A549 (cell line): ENCODE results near the gene TOMM20. TPM values are rescaled to one million over a fixed set of nuclear protein-coding genes. Genes with fewer than 3 reads are reported as not detected.

ENCODE experiments used
- ATAC-seq, 2 experiments: fragments of 200-7000 bp in 1 of 2; fragments of >200 bp in 1 of 2; cut with Nextera tagmentation in 1 of 2; cut with Tn5 transposase in 1 of 2; 3 replicates each; pipeline versions ENCODE4 v1.8.0 to v1.9.1; 2018 to 2020; ENCODE audit warnings: mild to moderate bottlenecking in 1 of 2, moderate library complexity in 1 of 2
- CTCF ChIA-PET: fragments of 300-600 bp; sonication (Branson Sonifier 250); formaldehyde crosslinking; extraction: SDS; loops from one replicate; lab custom pipeline; 2021; ENCODE audit warnings: antibody characterized with exemption, inconsistent platforms; lab: Yijun Ruan, JAX
- POLR2A ChIA-PET: fragments of 350-600 bp; formaldehyde crosslinking; extraction: SDS; loops from one replicate; lab custom pipeline; 2021; ENCODE audit warnings: antibody characterized with exemption, inconsistent platforms; lab: Yijun Ruan, JAX
- DNase-seq, 2 experiments: peaks; one replicate each; pipeline versions ENCODE4 v3.0.0 to v3.0.0-alpha.2; 2011 to 2016; ENCODE audit warnings: low read depth in 1 of 2, low spot score in 1 of 2
- FAIRE-seq: peaks from 2 replicates; lab custom pipeline; 2011; peaks lifted over from hg19 to GRCh38; lab: Jason Lieb, UNC
- H3K27ac ChIP-seq, 2 experiments: fragments of >200 bp; sonication (Bioruptor Twin); formaldehyde crosslinking; 3 replicates each; pipeline ENCODE4 v1.5.1; 2016 to 2017
- H3K4me1 ChIP-seq: fragments of >200 bp; sonication (Bioruptor Twin); formaldehyde crosslinking; 3 replicates; pipeline ENCODE4 v1.6.1; 2016
- H3K4me2 ChIP-seq: fragments of >200 bp; sonication (Bioruptor Twin); formaldehyde crosslinking; 3 replicates; pipeline ENCODE4 v1.6.1; 2016
- H3K4me3 ChIP-seq: fragments of >200 bp; sonication (Bioruptor Twin); formaldehyde crosslinking; 3 replicates; pipeline ENCODE4 v1.5.1; 2016
- H3K9me3 ChIP-seq: fragments of >200 bp; sonication (Bioruptor Twin); formaldehyde crosslinking; 3 replicates; pipeline ENCODE4 v1.6.1; 2016
- CEBPB ChIP-seq, 2 experiments: fragments of >200 bp in 1 of 2; sonication (Bioruptor Twin) in 1 of 2; formaldehyde crosslinking in 1 of 2; IDR thresholded peaks; 2 replicates each; pipeline ENCODE4 v1.6.1; 2012 to 2016
- EHMT2 ChIP-seq: fragments of 200-600 bp; sonication (generic); IDR thresholded peaks from 2 replicates; pipeline ENCODE4 v1.6.1; 2016; ENCODE audit warnings: antibody characterized with exemption, low read depth, mild to moderate bottlenecking, moderate library complexity
- EP300 ChIP-seq, 2 experiments: fragments of >200 bp; sonication (Bioruptor Twin); formaldehyde crosslinking; IDR thresholded peaks; 2 replicates in 1 of 2; 3 replicates in 1 of 2; pipeline ENCODE4 v1.6.1; 2016 to 2017
- ESRRA ChIP-seq: fragments of 150-350 bp; IDR thresholded peaks from 2 replicates; pipeline ENCODE4 v1.6.1; 2014; ENCODE audit warnings: mild to moderate bottlenecking, low read length, borderline replicate concordance
- FOSB ChIP-seq: fragments of 250-450 bp; sonication (Bioruptor Pico); IDR thresholded peaks from 2 replicates; pipeline ENCODE4 v1.5.0; 2020; ENCODE audit warnings: mild to moderate bottlenecking, moderate library complexity
- FOSL2 ChIP-seq, 2 experiments: fragments of 450-650 bp in 1 of 2; fragments of >200 bp in 1 of 2; sonication (Bioruptor Twin) in 1 of 2; formaldehyde crosslinking; IDR thresholded peaks; 2 replicates each; pipeline versions ENCODE4 v1.5.0 to v1.6.1; 2016 to 2020; ENCODE audit warnings: mild to moderate bottlenecking in 1 of 2, moderate library complexity in 1 of 2
- HDAC2 ChIP-seq: fragments of 200-600 bp; sonication (generic); IDR thresholded peaks from 2 replicates; pipeline ENCODE4 v1.6.1; 2016
- HEYL ChIP-seq: fragments of 250-450 bp; sonication (Bioruptor Pico); IDR thresholded peaks from 2 replicates; pipeline ENCODE4 v1.8.0; 2021; ENCODE audit warnings: mild to moderate bottlenecking, moderate library complexity
- JUN ChIP-seq, 2 experiments: fragments of >200 bp; sonication (Bioruptor Twin); formaldehyde crosslinking; IDR thresholded peaks; 2 replicates in 1 of 2; 3 replicates in 1 of 2; pipeline ENCODE4 v1.6.1; 2016 to 2017
- KDM1A ChIP-seq: fragments of 200-600 bp; sonication (generic); IDR thresholded peaks from 2 replicates; pipeline ENCODE4 v1.6.1; 2016; ENCODE audit warnings: low read depth, mild to moderate bottlenecking
- NR3C1 ChIP-seq: fragments of >200 bp; sonication (Bioruptor Twin); formaldehyde crosslinking; IDR thresholded peaks from 3 replicates; pipeline ENCODE4 v1.6.1; 2017
- RAD21 ChIP-seq, 2 experiments: fragments of >200 bp in 1 of 2; sonication (Bioruptor Twin) in 1 of 2; formaldehyde crosslinking in 1 of 2; IDR thresholded peaks in 1 of 2; conservative IDR thresholded peaks in 1 of 2; 2 replicates in 1 of 2; 3 replicates in 1 of 2; pipeline ENCODE4 v1.6.1; 2012 to 2018; ENCODE audit warnings: inconsistent platforms in 1 of 2
- RARB ChIP-seq: fragments of 250-450 bp; sonication (Bioruptor Pico); IDR thresholded peaks from 2 replicates; pipeline ENCODE4 v1.8.0; 2021; ENCODE audit warnings: mild to moderate bottlenecking, moderate library complexity
- RFX5 ChIP-seq: fragments of 450-650 bp; IDR thresholded peaks from 2 replicates; pipeline ENCODE4 v1.7.1; 2014; ENCODE audit warnings: antibody characterized with exemption, mild to moderate bottlenecking, moderate library complexity
- RNF2 ChIP-seq: fragments of 200-600 bp; sonication (generic); IDR thresholded peaks from 2 replicates; pipeline ENCODE4 v1.6.1; 2016; ENCODE audit warnings: low read depth, mild to moderate bottlenecking, antibody characterized with exemption, moderate library complexity, borderline replicate concordance
- SMC3 ChIP-seq: fragments of >200 bp; sonication (Bioruptor Twin); formaldehyde crosslinking; IDR thresholded peaks from 3 replicates; pipeline ENCODE4 v1.6.1; 2018; ENCODE audit warnings: inconsistent platforms
- SREBF2 ChIP-seq: fragments of 450-650 bp; IDR thresholded peaks from 2 replicates; pipeline ENCODE4 v1.6.1; 2014; ENCODE audit warnings: mild to moderate bottlenecking, moderate library complexity
- TP53 ChIP-seq: fragments of 250-450 bp; sonication (Bioruptor Pico); IDR thresholded peaks from 2 replicates; pipeline ENCODE4 v1.5.0; 2021; ENCODE audit warnings: mild to moderate bottlenecking, moderate library complexity
- ZSCAN20 ChIP-seq: fragments of 250-450 bp; sonication (Bioruptor Pico); IDR thresholded peaks from 2 replicates; pipeline ENCODE4 v1.8.0; 2022; ENCODE audit warnings: mild to moderate bottlenecking, moderate library complexity
- WGBS: methylation state at CpG from one replicate; pipeline ENCODE4 v1.1.6; 2017; ENCODE audit errors: missing lambda C conversion rate; 5-methylcytosine and 5-hydroxymethylcytosine counted together
- polyA plus RNA-seq, 4 experiments: library from polyadenylated mRNA; depleted of rRNA in 3 of 4; stranded (reverse); fragments of >200 nt; fragmentation: RNase III in 1 of 4; extraction: RNeasy Plus Mini Kit Qiagen cat#74134 plus additional on column Dnase treatment in 1 of 4; gene quantifications; 2 replicates in 3 of 4; 3 replicates in 1 of 4; pipeline ENCODE4 v1.2.3, GENCODE V29; 2011 to 2017
- TF ChIP-seq, protein P1 (sequence below): fragments of 200-600 bp; sonication (generic); IDR thresholded peaks from 2 replicates; pipeline ENCODE4 v1.6.1; 2016; ENCODE audit warnings: antibody characterized with exemption, mild to moderate bottlenecking, moderate library complexity
- TF ChIP-seq, protein P2 (sequence below): fragments of 150-350 bp; IDR thresholded peaks from 2 replicates; pipeline ENCODE4 v1.6.1; 2014; ENCODE audit warnings: low read depth, mild to moderate bottlenecking, low read length
- TF ChIP-seq, protein P3 (sequence below): fragments of 250-450 bp; sonication (Bioruptor Pico); IDR thresholded peaks from 2 replicates; pipeline ENCODE4 v1.5.0; 2021; ENCODE audit warnings: mild to moderate bottlenecking, moderate library complexity, borderline replicate concordance
- TF ChIP-seq, protein P4 (sequence below): fragments of >200 bp; sonication (Bioruptor Twin); formaldehyde crosslinking; IDR thresholded peaks from 3 replicates; pipeline ENCODE4 v1.5.1; 2016
- TF ChIP-seq, protein P5 (sequence below): IDR thresholded peaks from 2 replicates; pipeline ENCODE4 v1.6.1; 2012; ENCODE audit warnings: low read depth, borderline replicate concordance
- TF ChIP-seq, protein P6 (sequence below): fragments of >200 bp; sonication (Bioruptor Twin); formaldehyde crosslinking; IDR thresholded peaks from 2 replicates; pipeline ENCODE4 v1.6.1; 2016
- TF ChIP-seq, protein P7 (sequence below): IDR thresholded peaks from 2 replicates; pipeline ENCODE4 v1.6.1; 2012
- TF ChIP-seq, protein P8 (sequence below): fragments of 250-450 bp; sonication (Bioruptor Pico); IDR thresholded peaks from 2 replicates; pipeline ENCODE4 v1.5.0; 2020; ENCODE audit warnings: low read depth, mild to moderate bottlenecking, moderate library complexity

Gene TOMM20
- polyA plus RNA-seq, 2 of the 4 experiments (the other 2 are of a cell fraction) = 112 to 122 TPM

DNA sequence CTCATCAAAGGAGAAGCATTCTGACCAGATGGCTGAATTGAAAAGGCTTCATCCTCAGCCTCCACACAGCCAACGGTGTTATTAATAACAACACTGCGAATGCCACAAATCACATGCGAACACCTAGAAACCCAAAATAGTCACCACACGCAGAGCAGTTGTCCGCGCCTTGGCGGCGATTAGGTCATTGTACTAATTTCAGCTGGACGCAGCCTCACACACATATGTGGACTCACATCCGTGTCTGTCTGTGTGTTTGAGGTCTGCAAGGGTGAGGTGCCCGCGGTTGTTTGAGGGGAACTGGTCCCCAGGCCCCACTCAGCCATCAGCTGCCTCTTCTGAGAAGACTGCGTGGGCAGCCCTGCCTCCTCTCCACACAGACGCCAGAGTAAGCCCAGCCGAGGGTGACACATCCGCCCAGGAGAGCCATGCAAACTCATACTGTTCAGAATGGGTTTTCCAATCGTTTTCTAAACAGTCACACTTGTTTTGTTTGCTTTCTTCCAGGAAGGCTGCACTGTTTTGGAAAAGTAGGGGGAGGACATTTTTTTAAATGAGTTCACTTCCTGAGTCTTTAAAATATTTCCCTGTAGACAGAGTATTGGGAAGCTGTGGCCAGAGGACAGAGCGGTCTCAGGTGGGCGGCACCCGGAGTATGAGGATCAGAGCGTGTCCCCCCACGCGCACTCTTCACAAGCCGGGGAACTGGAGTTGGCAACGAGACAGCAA is 53.4 kb downstream of the TOMM20 start:
- Histone ChIP-seq H3K4me3 (0 out of 3 replicates have a peak overlapping the region, but pooled peaks have one; percentile 14), H3K9me3 (no peaks in the 10 kb centered on the region), H3K4me2 (peak overlapping the region; percentile 63), H3K4me1 (peaks cover 92% of the 10 kb centered on the region), H3K27ac (peak overlapping the region; percentile 97 to 98)
- FAIRE-seq (no peak), DNase-seq (peak; percentile 74 to 90), ATAC-seq (peak; percentile 55 to 73)
- WGBS = 2% methylated on average over 24 of the region's 25 CpGs
- CTCF ChIA-PET = interaction anchor here (0.7 to 4.1 kb wide), 4 partner anchors 9 to 92 kb away, joined by 3 to 22 read pairs (median 3); no protein-coding TSS in a partner anchor
- POLR2A ChIA-PET = interaction anchor here (0.6 to 4.0 kb wide), 9 partner anchors 10 to 475 kb away, joined by 3 to 48 read pairs (median 3); partner anchors contain the start of gene IRF2BP2
- TF ChIP-seq HEYL (CRISPR knock-in tag) (peak; percentile 67; the same call in 1 of the 2 replicates), RFX5 (no peak; the same call in 1 of the 2 replicates), EP300 (IDR thresholded peaks at IDR 0.05) (peak; percentile 63 to 76; a peak in 3 of 5 replicates), RNF2 (no peak), CEBPB (IDR thresholded peaks at IDR 0.05) (no peak), JUN (IDR thresholded peaks at IDR 0.05) (peak; percentile 45 to 48; a peak in 2 of 5 replicates), SREBF2 (no peak), FOSL2 (IDR thresholded peaks at IDR 0.05) (peak; percentile 63), FOSL2 (CRISPR knock-in tag; IDR thresholded peaks at IDR 0.05) (peak; percentile 90), ZSCAN20 (peak; percentile 71), EHMT2 (no peak), NR3C1 (no peak), HDAC2 (no peak), FOSB (CRISPR knock-in tag) (no peak; the same call in none of the 2 replicates), TP53 (CRISPR knock-in tag) (0 out of 2 replicates have a peak, but pooled peaks have one; percentile 13), ESRRA (0 out of 2 replicates have a peak, but pooled peaks have one; percentile 28), SMC3 (no peak; the same call in 2 of the 3 replicates), KDM1A (no peak), RAD21 (conservative IDR thresholded peaks at IDR 0.05 in 1 of 2, IDR thresholded peaks at IDR 0.05 in 1 of 2) (peak; percentile 8 to 12; a peak in 1 of 5 replicates), RARB (CRISPR knock-in tag) (no peak)
- TF ChIP-seq, protein P1, sequence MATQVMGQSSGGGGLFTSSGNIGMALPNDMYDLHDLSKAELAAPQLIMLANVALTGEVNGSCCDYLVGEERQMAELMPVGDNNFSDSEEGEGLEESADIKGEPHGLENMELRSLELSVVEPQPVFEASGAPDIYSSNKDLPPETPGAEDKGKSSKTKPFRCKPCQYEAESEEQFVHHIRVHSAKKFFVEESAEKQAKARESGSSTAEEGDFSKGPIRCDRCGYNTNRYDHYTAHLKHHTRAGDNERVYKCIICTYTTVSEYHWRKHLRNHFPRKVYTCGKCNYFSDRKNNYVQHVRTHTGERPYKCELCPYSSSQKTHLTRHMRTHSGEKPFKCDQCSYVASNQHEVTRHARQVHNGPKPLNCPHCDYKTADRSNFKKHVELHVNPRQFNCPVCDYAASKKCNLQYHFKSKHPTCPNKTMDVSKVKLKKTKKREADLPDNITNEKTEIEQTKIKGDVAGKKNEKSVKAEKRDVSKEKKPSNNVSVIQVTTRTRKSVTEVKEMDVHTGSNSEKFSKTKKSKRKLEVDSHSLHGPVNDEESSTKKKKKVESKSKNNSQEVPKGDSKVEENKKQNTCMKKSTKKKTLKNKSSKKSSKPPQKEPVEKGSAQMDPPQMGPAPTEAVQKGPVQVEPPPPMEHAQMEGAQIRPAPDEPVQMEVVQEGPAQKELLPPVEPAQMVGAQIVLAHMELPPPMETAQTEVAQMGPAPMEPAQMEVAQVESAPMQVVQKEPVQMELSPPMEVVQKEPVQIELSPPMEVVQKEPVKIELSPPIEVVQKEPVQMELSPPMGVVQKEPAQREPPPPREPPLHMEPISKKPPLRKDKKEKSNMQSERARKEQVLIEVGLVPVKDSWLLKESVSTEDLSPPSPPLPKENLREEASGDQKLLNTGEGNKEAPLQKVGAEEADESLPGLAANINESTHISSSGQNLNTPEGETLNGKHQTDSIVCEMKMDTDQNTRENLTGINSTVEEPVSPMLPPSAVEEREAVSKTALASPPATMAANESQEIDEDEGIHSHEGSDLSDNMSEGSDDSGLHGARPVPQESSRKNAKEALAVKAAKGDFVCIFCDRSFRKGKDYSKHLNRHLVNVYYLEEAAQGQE = no peak
- TF ChIP-seq, protein P2, sequence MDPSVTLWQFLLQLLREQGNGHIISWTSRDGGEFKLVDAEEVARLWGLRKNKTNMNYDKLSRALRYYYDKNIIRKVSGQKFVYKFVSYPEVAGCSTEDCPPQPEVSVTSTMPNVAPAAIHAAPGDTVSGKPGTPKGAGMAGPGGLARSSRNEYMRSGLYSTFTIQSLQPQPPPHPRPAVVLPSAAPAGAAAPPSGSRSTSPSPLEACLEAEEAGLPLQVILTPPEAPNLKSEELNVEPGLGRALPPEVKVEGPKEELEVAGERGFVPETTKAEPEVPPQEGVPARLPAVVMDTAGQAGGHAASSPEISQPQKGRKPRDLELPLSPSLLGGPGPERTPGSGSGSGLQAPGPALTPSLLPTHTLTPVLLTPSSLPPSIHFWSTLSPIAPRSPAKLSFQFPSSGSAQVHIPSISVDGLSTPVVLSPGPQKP = no peak
- TF ChIP-seq, protein P3, sequence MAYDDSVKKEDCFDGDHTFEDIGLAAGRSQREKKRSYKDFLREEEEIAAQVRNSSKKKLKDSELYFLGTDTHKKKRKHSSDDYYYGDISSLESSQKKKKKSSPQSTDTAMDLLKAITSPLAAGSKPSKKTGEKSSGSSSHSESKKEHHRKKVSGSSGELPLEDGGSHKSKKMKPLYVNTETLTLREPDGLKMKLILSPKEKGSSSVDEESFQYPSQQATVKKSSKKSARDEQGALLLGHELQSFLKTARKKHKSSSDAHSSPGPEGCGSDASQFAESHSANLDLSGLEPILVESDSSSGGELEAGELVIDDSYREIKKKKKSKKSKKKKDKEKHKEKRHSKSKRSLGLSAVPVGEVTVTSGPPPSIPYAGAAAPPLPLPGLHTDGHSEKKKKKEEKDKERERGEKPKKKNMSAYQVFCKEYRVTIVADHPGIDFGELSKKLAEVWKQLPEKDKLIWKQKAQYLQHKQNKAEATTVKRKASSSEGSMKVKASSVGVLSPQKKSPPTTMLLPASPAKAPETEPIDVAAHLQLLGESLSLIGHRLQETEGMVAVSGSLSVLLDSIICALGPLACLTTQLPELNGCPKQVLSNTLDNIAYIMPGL (CRISPR knock-in tag) = no peak
- TF ChIP-seq, protein P4, sequence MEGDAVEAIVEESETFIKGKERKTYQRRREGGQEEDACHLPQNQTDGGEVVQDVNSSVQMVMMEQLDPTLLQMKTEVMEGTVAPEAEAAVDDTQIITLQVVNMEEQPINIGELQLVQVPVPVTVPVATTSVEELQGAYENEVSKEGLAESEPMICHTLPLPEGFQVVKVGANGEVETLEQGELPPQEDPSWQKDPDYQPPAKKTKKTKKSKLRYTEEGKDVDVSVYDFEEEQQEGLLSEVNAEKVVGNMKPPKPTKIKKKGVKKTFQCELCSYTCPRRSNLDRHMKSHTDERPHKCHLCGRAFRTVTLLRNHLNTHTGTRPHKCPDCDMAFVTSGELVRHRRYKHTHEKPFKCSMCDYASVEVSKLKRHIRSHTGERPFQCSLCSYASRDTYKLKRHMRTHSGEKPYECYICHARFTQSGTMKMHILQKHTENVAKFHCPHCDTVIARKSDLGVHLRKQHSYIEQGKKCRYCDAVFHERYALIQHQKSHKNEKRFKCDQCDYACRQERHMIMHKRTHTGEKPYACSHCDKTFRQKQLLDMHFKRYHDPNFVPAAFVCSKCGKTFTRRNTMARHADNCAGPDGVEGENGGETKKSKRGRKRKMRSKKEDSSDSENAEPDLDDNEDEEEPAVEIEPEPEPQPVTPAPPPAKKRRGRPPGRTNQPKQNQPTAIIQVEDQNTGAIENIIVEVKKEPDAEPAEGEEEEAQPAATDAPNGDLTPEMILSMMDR = no peak
- TF ChIP-seq, protein P5, sequence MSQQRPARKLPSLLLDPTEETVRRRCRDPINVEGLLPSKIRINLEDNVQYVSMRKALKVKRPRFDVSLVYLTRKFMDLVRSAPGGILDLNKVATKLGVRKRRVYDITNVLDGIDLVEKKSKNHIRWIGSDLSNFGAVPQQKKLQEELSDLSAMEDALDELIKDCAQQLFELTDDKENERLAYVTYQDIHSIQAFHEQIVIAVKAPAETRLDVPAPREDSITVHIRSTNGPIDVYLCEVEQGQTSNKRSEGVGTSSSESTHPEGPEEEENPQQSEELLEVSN = no peak
- TF ChIP-seq, protein P6, sequence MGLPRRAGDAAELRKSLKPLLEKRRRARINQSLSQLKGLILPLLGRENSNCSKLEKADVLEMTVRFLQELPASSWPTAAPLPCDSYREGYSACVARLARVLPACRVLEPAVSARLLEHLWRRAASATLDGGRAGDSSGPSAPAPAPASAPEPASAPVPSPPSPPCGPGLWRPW = no peak
- TF ChIP-seq, protein P7, sequence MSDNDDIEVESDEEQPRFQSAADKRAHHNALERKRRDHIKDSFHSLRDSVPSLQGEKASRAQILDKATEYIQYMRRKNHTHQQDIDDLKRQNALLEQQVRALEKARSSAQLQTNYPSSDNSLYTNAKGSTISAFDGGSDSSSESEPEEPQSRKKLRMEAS = peak; percentile 73
- TF ChIP-seq, protein P8, sequence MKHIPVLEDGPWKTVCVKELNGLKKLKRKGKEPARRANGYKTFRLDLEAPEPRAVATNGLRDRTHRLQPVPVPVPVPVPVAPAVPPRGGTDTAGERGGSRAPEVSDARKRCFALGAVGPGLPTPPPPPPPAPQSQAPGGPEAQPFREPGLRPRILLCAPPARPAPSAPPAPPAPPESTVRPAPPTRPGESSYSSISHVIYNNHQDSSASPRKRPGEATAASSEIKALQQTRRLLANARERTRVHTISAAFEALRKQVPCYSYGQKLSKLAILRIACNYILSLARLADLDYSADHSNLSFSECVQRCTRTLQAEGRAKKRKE (CRISPR knock-in tag) = 0 out of 2 replicates have a peak, but pooled peaks have one; percentile 16
